GM21367 (cell line): ENCODE data around the gene GABBR2.
"Not testable (repeated sequence)": the region's sequence is repeated elsewhere in the genome, so short reads cannot be mapped to it uniquely, and the experiment has no call there.

ENCODE experiments used
- ATAC-seq: cut with Tn5 transposase; IDR thresholded peaks from one replicate; pipeline ENCODE4 v1.9.1; 2021; ENCODE audit not compliant: unreplicated experiment

The GABBR2 gene

GRCh38 chr9:98520221-98520960 lies 188.3 kb downstream of the GABBR2 start:
- no peak for ATAC-seq

DNA sequence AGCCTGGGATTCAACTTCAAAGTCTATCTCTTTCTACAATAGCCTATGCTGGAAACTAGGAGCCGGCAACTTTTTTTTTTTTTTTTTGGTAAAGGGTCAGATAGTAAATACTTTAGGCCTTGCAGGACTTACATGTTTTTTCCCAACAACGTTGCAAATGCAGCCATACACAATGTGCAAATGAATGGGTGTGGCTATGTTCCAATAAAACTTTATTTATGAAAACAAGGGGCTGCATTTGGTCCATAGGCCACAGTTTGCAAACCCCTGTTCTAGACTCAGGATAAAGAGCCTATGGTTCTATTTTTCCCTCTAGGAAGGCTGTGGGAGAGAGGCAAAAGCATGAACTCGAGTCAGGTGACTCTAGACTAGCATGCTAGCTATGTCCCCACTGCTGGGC lies 189.1 kb downstream of the GABBR2 start:
- no peak for ATAC-seq

- no peak for ATAC-seq
Observed at GRCh38 chr9:98518556-98518955, 190.2 kb downstream of the GABBR2 start.

- ATAC-seq, result no peak
Observed at GRCh38 chr9:98517761-98518160, 191.0 kb downstream of the GABBR2 start.

- ATAC-seq, result no peak
Observed at GRCh38 chr9:98516897-98517503, 191.7 kb downstream of the GABBR2 start.

- no peak for ATAC-seq
Observed at GRCh38 chr9:98516205-98516896, 192.4 kb downstream of the GABBR2 start.

- ATAC-seq, result no peak
Observed at GRCh38 chr9:98515506-98516204, 193.1 kb downstream of the GABBR2 start.

GRCh38 chr9:98514841-98515240 lies 193.9 kb downstream of the GABBR2 start:
- no peak for ATAC-seq

DNA sequence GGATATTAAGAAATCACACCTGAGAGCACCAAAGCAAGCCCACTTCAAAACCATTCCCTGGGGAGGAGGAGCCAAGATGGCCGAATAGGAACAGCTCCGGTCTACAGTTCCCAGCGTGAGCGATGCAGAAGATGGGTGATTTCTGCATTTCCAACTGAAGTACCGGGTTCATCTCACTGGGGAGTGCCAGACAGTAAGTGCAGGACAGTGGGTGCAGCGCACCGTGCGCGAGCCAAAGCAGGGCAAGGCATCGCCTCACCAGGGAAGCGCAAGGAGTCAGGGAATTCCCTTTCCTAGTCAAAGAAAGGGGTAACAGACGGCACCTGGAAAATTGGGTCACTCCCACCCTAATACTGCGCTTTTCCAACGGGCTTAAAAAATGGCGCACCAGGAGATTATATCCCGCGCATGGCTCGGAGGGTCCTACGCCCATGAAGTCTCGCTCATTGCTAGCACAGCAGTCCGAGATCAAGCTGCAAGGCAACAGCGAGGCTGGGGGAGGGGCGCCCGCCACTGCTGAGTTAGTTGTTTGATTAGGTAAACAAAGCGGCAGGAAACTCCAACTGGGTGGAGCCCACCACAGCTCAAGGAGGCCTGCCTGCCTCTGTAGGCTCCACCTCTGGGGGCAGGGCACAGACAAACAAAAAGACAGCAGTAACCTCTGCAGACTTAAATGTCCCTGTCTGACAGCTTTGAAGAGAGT lies 200.4 kb downstream of the GABBR2 start:
- not testable (repeated sequence) for ATAC-seq

DNA sequence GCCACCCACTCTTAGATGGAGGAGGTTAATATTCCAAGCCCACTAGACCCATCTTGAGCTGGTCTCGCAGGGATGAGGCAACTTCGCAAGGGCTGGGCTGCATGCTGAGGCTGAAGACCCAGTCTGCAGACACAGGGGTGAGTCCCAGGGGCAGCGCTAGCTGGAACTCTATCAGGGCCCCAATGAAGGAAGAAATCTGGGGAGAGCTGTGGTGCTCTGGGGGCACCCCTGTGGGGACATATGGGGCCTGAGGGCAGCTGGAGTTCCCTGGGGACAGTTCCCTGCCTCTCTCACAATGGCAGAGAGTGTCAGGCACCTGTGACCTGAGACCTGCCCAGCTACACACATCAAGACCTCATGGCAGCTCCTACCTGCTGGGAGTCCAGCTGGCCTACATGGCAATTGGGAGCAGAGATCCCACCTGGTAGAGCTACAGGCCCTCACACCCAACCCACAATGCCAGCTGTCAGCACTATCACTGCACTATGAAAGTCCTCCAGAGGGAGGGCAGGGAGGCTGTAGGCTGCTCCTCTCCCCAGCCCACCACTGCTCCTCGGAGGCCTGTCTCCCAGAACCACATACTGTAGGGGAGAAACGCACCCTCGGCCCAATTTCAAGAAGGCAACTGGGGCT lies 202.2 kb downstream of the GABBR2 start:
- no peak for ATAC-seq

DNA sequence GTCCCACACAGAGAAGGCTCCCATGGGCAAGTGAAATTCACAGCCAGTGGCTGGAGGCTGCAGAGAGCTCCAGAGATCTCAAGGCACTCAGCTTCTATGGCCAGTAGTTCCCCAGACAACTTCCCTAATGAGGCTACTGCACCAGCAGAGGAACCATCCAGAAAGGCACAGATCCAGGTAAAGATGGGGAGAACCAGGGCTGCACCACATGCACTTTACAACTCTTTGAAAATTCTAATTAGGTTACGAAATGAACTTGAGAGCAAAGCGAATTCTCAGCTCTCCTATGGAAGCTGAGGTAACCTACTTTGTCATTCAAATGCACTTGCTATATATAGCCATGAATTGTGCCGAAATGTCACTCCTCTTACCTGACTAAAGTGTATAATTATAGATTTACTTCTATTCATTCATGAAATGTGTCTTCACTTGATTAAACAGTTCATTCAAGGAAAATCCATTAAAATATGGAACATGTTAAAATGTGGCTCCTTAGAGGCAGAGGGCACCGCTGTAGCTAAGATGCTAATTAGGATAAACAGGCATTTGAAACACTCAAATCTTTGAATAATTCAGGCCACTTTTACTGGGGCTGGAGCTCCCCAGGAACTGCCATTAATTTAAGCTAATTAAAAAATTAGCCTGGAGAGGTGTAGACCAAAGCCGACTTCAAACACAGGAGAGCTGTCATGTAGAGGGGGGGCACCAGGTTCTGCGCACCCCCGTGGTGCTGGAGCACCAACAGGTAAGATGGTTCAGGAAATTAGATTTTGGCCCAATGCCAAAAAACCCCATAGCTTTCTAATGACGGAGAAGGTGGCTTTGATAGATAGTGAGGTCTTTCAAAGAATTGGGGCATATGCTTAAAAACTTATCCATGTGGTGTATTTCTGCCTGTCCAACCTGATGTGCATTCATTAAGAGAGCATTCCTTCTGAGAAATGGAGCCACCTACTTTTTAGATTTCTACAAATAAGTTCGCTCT lies 204.1 kb downstream of the GABBR2 start:
- no peak for ATAC-seq

DNA sequence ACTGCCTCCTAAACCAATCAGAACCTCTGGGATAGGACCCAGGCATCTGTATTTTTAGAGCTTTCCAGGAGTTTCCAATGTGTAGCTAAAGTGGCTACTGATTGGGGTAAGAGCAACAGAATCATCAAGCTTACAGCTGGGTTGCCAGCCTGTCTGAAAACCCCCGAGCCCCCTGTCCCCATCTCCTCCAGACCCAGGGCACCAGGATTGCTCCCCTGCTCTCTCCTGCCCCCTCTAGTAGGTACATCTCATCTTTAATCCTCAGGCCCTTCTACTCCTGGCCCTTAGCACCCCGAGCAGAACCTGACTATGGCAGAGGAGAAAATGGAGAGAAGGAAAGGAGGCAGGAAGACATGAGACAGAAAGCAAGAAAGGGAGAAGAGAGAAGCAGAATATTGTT lies 204.9 kb downstream of the GABBR2 start:
- ATAC-seq, result no peak

GRCh38 chr9:98502976-98503325 lies 205.8 kb downstream of the GABBR2 start:
- ATAC-seq, result no peak

GRCh38 chr9:98502311-98502975 lies 206.3 kb downstream of the GABBR2 start:
- ATAC-seq, result no peak

- no peak for ATAC-seq
Observed at GRCh38 chr9:98501819-98502218, 206.9 kb downstream of the GABBR2 start.

DNA sequence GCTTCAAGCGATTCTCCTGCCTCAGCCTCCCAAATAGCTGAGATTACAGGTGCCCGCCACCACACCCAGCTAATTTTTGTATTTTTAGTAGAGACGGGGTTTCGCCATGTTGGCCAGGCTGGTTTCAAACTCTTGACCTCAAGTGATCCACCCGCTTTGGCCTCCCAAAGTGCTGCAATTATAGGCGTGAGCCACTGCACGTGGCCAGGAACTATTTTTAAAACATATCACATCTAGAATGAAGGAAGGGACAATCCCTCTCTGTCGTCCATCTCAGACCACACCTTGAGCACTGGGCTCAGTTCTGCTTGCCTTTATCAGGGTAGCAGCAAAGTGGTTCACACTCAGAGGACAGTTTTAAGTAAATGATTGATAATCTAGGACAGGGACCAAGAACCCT lies 207.5 kb downstream of the GABBR2 start:
- ATAC-seq, result not testable (repeated sequence)

GRCh38 chr9:98500337-98500919 lies 208.3 kb downstream of the GABBR2 start:
- no peak for ATAC-seq

DNA sequence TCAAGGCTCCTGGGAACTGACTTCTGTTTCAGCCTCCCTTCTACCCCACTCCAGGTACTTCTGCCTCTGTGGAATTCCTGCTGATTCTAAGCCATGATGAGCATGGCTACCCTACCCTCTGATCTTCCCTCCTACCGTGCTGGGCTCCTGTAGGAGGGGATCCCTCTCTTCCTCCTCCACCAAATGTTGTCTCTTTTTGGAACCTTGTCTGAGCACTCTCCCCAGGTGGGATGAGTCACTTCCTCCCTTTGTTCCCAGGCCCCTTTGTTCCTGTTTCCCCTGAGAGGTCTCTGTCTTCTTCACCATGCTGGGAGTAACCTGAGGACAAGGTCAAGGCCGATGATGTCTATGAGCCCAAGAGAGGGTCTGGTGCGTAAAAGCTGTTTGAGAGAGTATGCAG lies 213.2 kb downstream of the GABBR2 start:
- no peak for ATAC-seq

- ATAC-seq, result no peak
Observed at GRCh38 chr9:98494852-98495251, 213.9 kb downstream of the GABBR2 start.
